Upper lobe of left lung (tissue), 4 donors: ENCODE results near the gene BCL2.

Source experiments
- CTCF ChIP-seq, 6 experiments: fragments of 450-650 bp in 4 of 6; fragments of 200-600 bp in 2 of 6; sonication (generic) in 2 of 6; IDR thresholded peaks; one replicate each; pipeline ENCODE4 v1.5.1; 2016 to 2019; ENCODE audit warnings: antibody characterized with exemption in 6 of 6
- EP300 ChIP-seq, 4 donors: sonication (generic); formaldehyde crosslinking; IDR thresholded peaks; one replicate each; pipeline ENCODE4 v1.5.1; 2017; ENCODE audit warnings: antibody characterized with exemption in 4 of 4, control low read depth in 2 of 4
- POLR2A ChIP-seq, 4 donors: fragments of 450-650 bp; IDR thresholded peaks; one replicate each; pipeline ENCODE4 v1.5.1; 2016 to 2017; ENCODE audit warnings: antibody characterized with exemption in 4 of 4, mild to moderate bottlenecking in 2 of 4

GRCh38 chr18:63187223-63187574 lies 132.4 kb downstream of the BCL2 start:
- TF ChIP-seq CTCF (IDR thresholded peaks at IDR 0.05) (no peak), EP300 (IDR thresholded peaks at IDR 0.05) (no peak), POLR2A (IDR thresholded peaks at IDR 0.05) (no peak)
